C4-2B (cell line): ENCODE measurements around the gene CRYGN.

Source experiments
- ZFX ChIP-seq: fragments of 450-650 bp; IDR thresholded peaks from 2 replicates; pipeline ENCODE4 v1.6.1; 2017
- TF ChIP-seq, protein P1 (sequence below): fragments of 450-650 bp; conservative IDR thresholded peaks from 2 replicates; pipeline ENCODE4 v1.5.1; 2017; ENCODE audit warnings: mild to moderate bottlenecking

DNA sequence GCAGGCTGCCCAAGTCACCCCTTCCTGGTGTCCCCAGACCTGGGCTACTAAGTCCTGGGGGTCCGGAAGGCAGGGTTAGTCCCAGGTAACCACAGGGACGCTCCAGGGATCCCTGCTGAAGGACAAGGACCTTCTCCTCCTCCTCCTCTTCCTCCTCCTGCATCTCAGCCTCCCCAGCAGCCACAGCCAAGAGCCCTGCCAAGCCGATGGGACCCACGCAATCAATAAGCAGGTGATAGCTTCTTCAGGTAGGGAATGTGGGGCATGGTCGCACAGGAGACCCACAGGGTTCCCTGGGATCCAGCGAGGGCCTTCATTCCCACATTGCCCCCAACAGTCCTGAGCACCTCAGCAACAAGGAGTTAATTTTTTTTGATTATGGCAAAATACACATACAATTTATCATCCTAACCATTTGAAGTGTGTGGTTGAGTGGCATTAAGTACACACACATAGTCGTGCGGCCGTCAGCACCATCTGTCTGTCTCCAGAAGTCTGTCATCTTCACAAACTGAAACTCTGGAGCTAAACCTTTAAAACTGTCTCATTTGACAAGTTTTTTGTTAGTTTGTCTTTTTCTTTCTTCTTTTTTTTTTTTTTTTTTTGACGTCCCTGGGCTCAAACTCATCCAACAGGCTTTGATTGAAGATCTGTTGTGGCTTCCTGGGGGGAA lies 12.1 kb downstream of the CRYGN start:
- TF ChIP-seq, protein P1, sequence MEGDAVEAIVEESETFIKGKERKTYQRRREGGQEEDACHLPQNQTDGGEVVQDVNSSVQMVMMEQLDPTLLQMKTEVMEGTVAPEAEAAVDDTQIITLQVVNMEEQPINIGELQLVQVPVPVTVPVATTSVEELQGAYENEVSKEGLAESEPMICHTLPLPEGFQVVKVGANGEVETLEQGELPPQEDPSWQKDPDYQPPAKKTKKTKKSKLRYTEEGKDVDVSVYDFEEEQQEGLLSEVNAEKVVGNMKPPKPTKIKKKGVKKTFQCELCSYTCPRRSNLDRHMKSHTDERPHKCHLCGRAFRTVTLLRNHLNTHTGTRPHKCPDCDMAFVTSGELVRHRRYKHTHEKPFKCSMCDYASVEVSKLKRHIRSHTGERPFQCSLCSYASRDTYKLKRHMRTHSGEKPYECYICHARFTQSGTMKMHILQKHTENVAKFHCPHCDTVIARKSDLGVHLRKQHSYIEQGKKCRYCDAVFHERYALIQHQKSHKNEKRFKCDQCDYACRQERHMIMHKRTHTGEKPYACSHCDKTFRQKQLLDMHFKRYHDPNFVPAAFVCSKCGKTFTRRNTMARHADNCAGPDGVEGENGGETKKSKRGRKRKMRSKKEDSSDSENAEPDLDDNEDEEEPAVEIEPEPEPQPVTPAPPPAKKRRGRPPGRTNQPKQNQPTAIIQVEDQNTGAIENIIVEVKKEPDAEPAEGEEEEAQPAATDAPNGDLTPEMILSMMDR = no peak
- TF ChIP-seq ZFX = no peak
